Naive thymus-derived CD8-positive, alpha-beta T cell (primary cell): Measurements from ENCODE around the gene PLCG1. TPM values are rescaled to one million over a fixed set of nuclear protein-coding genes. Genes with fewer than 3 reads are reported as not detected.

ENCODE experiments used
- ATAC-seq, 2 donors: fragments of 150-1000 bp; cut with Tn5 transposase in 1 of 2; sonication (Bioruptor Pico), chemical (Tn5 transposase) in 1 of 2; 1 replicate in 1 of 2; 2 replicates in 1 of 2; pipeline ENCODE4 v1.10.0; 2021; ENCODE audit warnings: mild to moderate bottlenecking in 2 of 2, moderate library complexity in 2 of 2
- POLR2A ChIA-PET: fragments of 350-600 bp; sonication (Branson Sonifier 250); formaldehyde crosslinking; loops from one replicate; lab custom pipeline; 2021; ENCODE audit warnings: antibody characterized with exemption; lab: Charles Lee
- DNase-seq, 10 donors: peaks; one replicate each; pipeline versions ENCODE4 v3.0.0 to v3.0.0-alpha.2; 2020 to 2022
- H3K27ac Mint-ChIP-seq, 10 donors: one replicate each; pipeline ENCODE4 v1.8.0; 2020 to 2022; ENCODE audit warnings: mild to moderate bottlenecking in 10 of 10, mixed read lengths in 10 of 10, moderate library complexity in 4 of 10, inconsistent platforms in 1 of 10
- H3K27me3 Mint-ChIP-seq, 5 donors: one replicate each; pipeline ENCODE4 v1.8.0; 2021 to 2022; ENCODE audit warnings: mixed read lengths in 5 of 5
- H3K36me3 Mint-ChIP-seq, 3 donors: one replicate each; pipeline ENCODE4 v1.8.0; 2020 to 2022; ENCODE audit warnings: mixed read lengths in 3 of 3, mild to moderate bottlenecking in 2 of 3, inconsistent platforms in 1 of 3
- H3K4me1 Mint-ChIP-seq, 4 donors: one replicate each; pipeline ENCODE4 v1.8.0; 2021 to 2022; ENCODE audit warnings: mixed read lengths in 4 of 4
- H3K4me3 Mint-ChIP-seq, 10 donors: one replicate each; pipeline ENCODE4 v1.8.0; 2020 to 2022; ENCODE audit warnings: mild to moderate bottlenecking in 10 of 10, mixed read lengths in 10 of 10, moderate library complexity in 6 of 10, inconsistent platforms in 1 of 10
- H3K9me3 Mint-ChIP-seq, 9 donors: one replicate each; pipeline ENCODE4 v1.8.0; 2020 to 2022; ENCODE audit warnings: mixed read lengths in 9 of 9, mild to moderate bottlenecking in 3 of 9, inconsistent platforms in 1 of 9, moderate library complexity in 1 of 9
- polyA plus RNA-seq, 3 donors: library from polyadenylated mRNA; unstranded; fragments of 300-500 nt; fragmentation: Illumina TruSeq; gene quantifications; one replicate each; pipeline ENCODE4 v1.2.3, GENCODE V29; 2021
- total RNA-seq, 8 experiments: library from RNA in 2 of 8; stranded (reverse) in 2 of 8; gene quantifications; one replicate each; pipeline ENCODE4 v1.2.3 and lab custom pipeline; 2021 to 2026

PLCG1 gene
- total and polyA plus RNA-seq, 5 experiments from 2014 or later = 37.4 to 393 (median 92.5) TPM

DNA sequence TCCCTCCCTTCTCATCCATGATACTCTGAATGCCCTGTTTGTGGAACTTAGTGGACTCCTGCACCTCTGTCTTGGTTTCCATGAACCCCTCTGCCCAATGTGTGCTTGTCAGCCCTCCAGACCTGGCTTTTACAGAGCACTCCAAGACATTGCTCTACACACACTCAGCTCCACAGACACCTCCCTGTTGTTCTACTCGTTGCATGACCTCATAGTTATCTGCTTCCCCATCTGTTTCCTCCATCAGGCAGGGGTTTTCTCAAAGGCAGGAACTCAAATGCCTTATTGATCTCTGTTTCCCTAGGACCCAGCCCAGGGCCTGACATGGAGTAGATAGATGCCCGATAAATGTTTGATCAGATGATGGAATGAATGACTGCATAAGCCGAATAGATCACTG, 13.3 kb downstream of the PLCG1 start:
- DNase-seq (no peak), ATAC-seq (peak; percentile 57 to 62)
- Mint-ChIP-seq H3K4me3 (peak overlapping the region; percentile 40 to 90 (median 76)), H3K4me1 (peaks cover 60 to 99% (median 97%) of the 10 kb centered on the region in 4 donors), H3K27ac (peak overlapping the region; percentile 89 to 99 (median 95)), H3K36me3 (peaks cover 0 to 30% (median 0%) of the 10 kb centered on the region in 3 donors), H3K9me3 (no peaks in the 10 kb centered on the region), H3K27me3 (no peaks in the 10 kb centered on the region)
- POLR2A ChIA-PET = interaction anchor here (1.1 to 22.6 kb wide), 2 partner anchors 10 to 11 kb away, joined by 3 to 734 read pairs; partner anchors contain the start of gene PLCG1

DNA sequence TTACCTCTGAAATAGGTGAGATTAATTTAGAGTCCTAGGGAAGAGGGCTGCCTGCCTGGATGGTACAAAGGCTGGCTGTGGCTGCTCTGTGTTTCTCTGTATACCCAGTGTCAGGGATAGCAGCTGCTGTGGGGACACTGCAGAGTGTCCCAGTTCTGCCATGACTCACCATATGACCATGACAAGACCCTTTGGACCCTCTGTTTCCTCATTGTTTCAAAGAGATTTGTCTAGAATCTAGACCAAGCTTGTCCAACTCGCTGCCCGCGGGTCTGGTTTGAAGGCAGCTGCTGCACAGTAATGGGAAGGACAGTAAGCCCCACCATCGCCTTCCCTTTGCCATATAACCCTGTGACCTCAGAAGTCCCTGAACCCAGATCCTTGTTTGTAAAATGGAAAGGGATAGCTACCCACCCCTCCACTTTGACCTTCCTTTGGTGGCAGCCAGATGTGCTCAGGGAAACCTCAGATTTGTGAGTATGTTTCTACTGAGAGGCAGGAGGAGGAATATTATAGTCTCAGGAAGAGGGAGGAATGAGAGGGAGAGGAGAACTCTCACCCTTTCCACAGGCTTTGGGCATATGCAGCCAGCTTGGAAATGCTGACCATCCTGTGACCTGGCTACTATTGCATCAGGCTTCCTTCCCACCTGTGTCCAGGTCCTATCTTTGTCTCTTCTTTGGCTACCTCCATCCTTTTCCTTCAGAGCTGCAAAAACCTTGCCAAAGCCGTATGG, 14.0 kb downstream of the PLCG1 start:
- peaks cover 0 to 30% (median 0%) of the 10 kb centered on the region in 3 donors for H3K36me3 Mint-ChIP-seq
- H3K27ac Mint-ChIP-seq = peak overlapping the region; percentile 89 to 99 (median 95)
- H3K27me3 Mint-ChIP-seq = no peaks in the 10 kb centered on the region
- H3K9me3 Mint-ChIP-seq = no peaks in the 10 kb centered on the region
- peaks cover 58 to 99% (median 97%) of the 10 kb centered on the region in 4 donors for H3K4me1 Mint-ChIP-seq
- DNase-seq (no peak), ATAC-seq (no peak)
- POLR2A ChIA-PET = interaction anchor here (1.1 to 22.6 kb wide), 3 partner anchors 9 to 11 kb away, joined by 3 to 734 read pairs (median 3); partner anchors contain the start of gene PLCG1
- peak overlapping the region in 9 of 10 donors; percentile 29 to 90 (median 80) for H3K4me3 Mint-ChIP-seq

DNA sequence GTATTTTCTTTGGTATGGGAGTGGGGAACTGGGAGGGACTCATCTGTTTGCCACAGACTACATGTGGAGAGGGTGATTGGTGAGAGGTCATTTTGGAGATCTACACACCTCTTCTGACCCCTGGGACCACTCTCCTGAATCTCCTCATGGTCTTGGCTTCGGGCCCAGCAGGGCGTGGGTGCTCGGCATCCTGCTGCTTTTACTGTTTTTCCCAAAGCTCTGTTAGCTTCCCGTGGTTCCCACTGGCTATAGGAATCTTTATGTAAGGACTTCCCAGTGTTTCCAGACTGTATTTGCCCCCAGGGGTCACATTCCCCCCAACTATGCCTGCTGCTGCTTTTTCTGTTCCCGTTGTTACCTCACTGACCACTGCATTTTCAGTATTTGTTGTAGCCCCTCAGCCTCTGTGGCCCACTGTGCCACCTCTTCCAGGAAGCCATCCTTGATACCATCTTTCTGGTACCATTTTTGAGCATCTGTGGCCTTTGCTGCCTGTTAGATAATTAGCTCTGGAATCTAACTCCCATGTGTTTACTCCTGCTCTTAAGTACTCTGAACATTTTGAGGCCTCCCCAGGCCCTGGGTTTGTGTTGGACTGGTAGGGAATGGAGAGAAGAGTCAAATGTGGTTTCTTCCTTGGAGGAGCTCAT, 14.9 kb downstream of the PLCG1 start:
- Mint-ChIP-seq H3K4me3 (peak overlapping the region; percentile 63 to 90 (median 80)), H3K27me3 (peaks cover 0 to 3% (median 0%) of the 10 kb centered on the region in 5 donors), H3K27ac (peak overlapping the region; percentile 89 to 99 (median 95)), H3K36me3 (peaks cover 0 to 25% (median 0%) of the 10 kb centered on the region in 3 donors), H3K9me3 (no peaks in the 10 kb centered on the region), H3K4me1 (peaks cover 59 to 99% (median 97%) of the 10 kb centered on the region in 4 donors)
- ATAC-seq (no peak), DNase-seq (no peak)
- POLR2A ChIA-PET = interaction anchor here (1.1 to 22.6 kb wide), 3 partner anchors 8 to 18 kb away, joined by 3 to 734 read pairs (median 83); partner anchors contain the start of gene PLCG1

- ATAC-seq (no peak), DNase-seq (no peak)
- Mint-ChIP-seq H3K27ac (peak overlapping the region; percentile 86 to 99 (median 94)), H3K9me3 (no peaks in the 10 kb centered on the region), H3K4me3 (peak overlapping the region in 9 of 10 donors; percentile 40 to 91 (median 81)), H3K36me3 (peaks cover 0 to 21% (median 2%) of the 10 kb centered on the region in 3 donors), H3K4me1 (peaks cover 62 to 99% (median 97%) of the 10 kb centered on the region in 4 donors), H3K27me3 (peaks cover 0 to 3% (median 0%) of the 10 kb centered on the region in 5 donors)
- POLR2A ChIA-PET = interaction anchor here (1.4 to 22.6 kb wide), 3 partner anchors 14 to 78 kb away, joined by 3 to 734 read pairs (median 83); partner anchors contain the start of gene PLCG1
Observed at GRCh38 chr20:41154436-41155176, 17.3 kb downstream of the PLCG1 start.

DNA sequence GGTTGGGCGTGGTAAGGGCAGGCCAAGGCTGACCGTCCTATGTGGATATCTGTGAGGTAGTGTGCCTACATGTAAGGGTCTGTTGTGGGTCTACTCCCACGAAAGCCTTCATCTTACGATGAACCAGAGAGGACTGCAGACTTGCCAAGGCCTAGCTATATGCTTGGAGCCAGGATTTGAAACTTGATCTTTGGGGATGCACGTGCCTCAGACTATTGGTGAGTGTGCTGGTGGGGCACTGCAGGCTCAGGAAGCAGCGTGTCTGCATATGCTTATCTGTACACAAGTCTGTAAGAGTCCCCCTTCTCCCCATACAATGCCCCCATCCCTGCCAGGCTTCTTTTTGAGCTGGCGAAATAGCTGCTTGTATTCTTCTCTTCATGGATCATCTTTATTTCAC, 17.9 kb downstream of the PLCG1 start:
- peaks cover 2 to 24% (median 4%) of the 10 kb centered on the region in 3 donors for H3K36me3 Mint-ChIP-seq
- no peak for ATAC-seq
- DNase-seq = no peak
- H3K4me3 Mint-ChIP-seq = peak overlapping the region in 9 of 10 donors; percentile 40 to 91 (median 80)
- POLR2A ChIA-PET = interaction anchor here (1.4 to 22.6 kb wide), 3 partner anchors 15 to 77 kb away, joined by 3 to 734 read pairs (median 83); partner anchors contain the start of gene PLCG1
- peaks cover 67 to 100% (median 99%) of the 10 kb centered on the region in 4 donors for H3K4me1 Mint-ChIP-seq
- no peaks in the 10 kb centered on the region for H3K9me3 Mint-ChIP-seq
- peak overlapping the region; percentile 86 to 99 (median 94) for H3K27ac Mint-ChIP-seq
- H3K27me3 Mint-ChIP-seq = peaks cover 0 to 3% (median 0%) of the 10 kb centered on the region in 5 donors

DNA sequence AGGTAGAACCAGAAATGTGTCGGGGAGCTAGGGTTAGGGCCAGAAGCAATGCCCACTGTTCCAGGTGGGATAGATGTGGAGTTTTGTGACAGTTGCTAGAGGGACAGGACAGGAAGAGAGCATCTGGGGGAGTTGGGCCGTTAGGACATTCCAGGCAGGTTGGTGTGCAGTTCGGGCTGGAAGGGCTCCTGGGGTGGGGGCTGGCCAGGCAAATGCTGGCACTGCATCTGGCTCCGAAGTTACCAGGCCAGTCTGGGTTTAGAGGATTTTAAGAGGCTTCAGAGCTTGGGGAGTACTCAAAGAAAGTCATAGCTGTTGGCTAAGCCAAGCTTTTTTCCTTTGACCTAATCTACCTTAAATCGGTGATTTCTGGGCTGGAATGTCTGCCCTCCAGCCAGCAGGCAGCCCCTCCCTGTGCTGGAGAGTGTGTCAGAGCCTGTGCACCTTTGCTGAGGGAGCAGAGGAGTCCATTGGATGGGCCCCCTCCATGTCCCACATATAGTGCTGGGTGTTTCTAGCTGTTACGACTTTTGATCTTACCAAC, 20.8 kb downstream of the PLCG1 start:
- Mint-ChIP-seq H3K36me3 (peaks cover 12 to 43% (median 16%) of the 10 kb centered on the region in 3 donors), H3K4me1 (peaks cover 66 to 98% (median 97%) of the 10 kb centered on the region in 4 donors), H3K27ac (peak overlapping the region; percentile 92 to 99 (median 96)), H3K9me3 (no peaks in the 10 kb centered on the region), H3K4me3 (peak overlapping the region; percentile 62 to 93 (median 84)), H3K27me3 (peaks cover 0 to 3% (median 0%) of the 10 kb centered on the region in 5 donors)
- DNase-seq (no peak), ATAC-seq (no peak)
- POLR2A ChIA-PET = interaction anchor here (1.4 to 22.6 kb wide), 4 partner anchors 12 to 460 kb away, joined by 5 to 734 read pairs (median 46); partner anchors contain the start of genes CHD6 and PLCG1

- Mint-ChIP-seq H3K4me1 (peaks cover 66 to 98% (median 96%) of the 10 kb centered on the region in 4 donors), H3K9me3 (no peaks in the 10 kb centered on the region), H3K36me3 (peaks cover 17 to 50% (median 25%) of the 10 kb centered on the region in 3 donors), H3K4me3 (peak overlapping the region; percentile 3 to 93 (median 84)), H3K27me3 (peaks cover 0 to 3% (median 0%) of the 10 kb centered on the region in 5 donors), H3K27ac (peak overlapping the region; percentile 92 to 99 (median 96))
- ATAC-seq (no peak), DNase-seq (no peak)
- POLR2A ChIA-PET = interaction anchor here (9.5 to 22.6 kb wide), 2 partner anchors 10 to 19 kb away, joined by 83 to 734 read pairs; partner anchors contain the start of gene PLCG1
Observed at GRCh38 chr20:41159547-41159946, 22.2 kb downstream of the PLCG1 start.

- peak overlapping the region; percentile 92 to 99 (median 96) for H3K27ac Mint-ChIP-seq
- H3K4me1 Mint-ChIP-seq = peaks cover 59 to 95% (median 87%) of the 10 kb centered on the region in 4 donors
- POLR2A ChIA-PET = interaction anchor here (1.1 to 22.6 kb wide), 3 partner anchors 9 to 20 kb away, joined by 3 to 734 read pairs (median 83); partner anchors contain the start of gene PLCG1
- no peak for DNase-seq
- no peak for ATAC-seq
- H3K36me3 Mint-ChIP-seq = peaks cover 18 to 62% (median 30%) of the 10 kb centered on the region in 3 donors
- no peaks in the 10 kb centered on the region for H3K9me3 Mint-ChIP-seq
- H3K4me3 Mint-ChIP-seq = peak overlapping the region; percentile 0 to 93 (median 72)
- H3K27me3 Mint-ChIP-seq = peaks cover 0 to 3% (median 0%) of the 10 kb centered on the region in 5 donors
Observed at GRCh38 chr20:41160686-41161085, 23.3 kb downstream of the PLCG1 start.

DNA sequence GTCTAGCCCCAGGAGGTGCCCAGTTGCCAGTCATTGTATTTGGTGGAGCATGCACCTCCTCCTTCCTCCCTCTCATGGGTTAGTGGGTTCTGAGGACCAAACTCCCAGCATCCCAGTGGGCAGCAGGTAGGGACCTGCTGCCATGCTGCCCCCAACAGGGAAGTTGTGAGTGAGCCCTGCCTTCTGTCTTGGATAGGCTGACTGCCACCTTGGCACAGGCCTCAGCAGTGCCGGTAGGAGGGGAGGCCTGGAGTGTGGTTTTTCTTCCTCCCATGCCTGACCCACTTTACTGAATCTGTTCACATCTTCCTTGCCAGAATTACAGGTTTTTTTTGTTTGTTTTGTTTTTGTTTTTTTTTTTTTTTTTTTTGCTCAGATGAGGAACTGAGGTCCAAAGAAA, 24.5 kb downstream of the PLCG1 start:
- H3K27ac Mint-ChIP-seq = peak overlapping the region; percentile 93 to 99 (median 95)
- H3K27me3 Mint-ChIP-seq = peaks cover 0 to 2% (median 0%) of the 10 kb centered on the region in 5 donors
- H3K9me3 Mint-ChIP-seq = no peaks in the 10 kb centered on the region
- H3K36me3 Mint-ChIP-seq = peaks cover 18 to 73% (median 36%) of the 10 kb centered on the region in 3 donors
- peaks cover 56 to 94% (median 84%) of the 10 kb centered on the region in 4 donors for H3K4me1 Mint-ChIP-seq
- POLR2A ChIA-PET = interaction anchor here (1.0 to 22.6 kb wide), 4 partner anchors 8 to 22 kb away, joined by 3 to 734 read pairs (median 43); partner anchors contain the start of gene PLCG1
- ATAC-seq = peak in 1 of 2 donors; percentile 15
- peak in 1 of 10 donors; percentile 26 for DNase-seq
- peak overlapping the region; percentile 31 to 84 (median 75) for H3K4me3 Mint-ChIP-seq

- peak; percentile 15 to 29 for ATAC-seq
- POLR2A ChIA-PET = interaction anchor here (1.0 to 22.6 kb wide), 3 partner anchors 8 to 22 kb away, joined by 3 to 734 read pairs (median 3); partner anchors contain the start of gene PLCG1
- no peaks in the 10 kb centered on the region for H3K9me3 Mint-ChIP-seq
- peaks cover 18 to 78% (median 41%) of the 10 kb centered on the region in 3 donors for H3K36me3 Mint-ChIP-seq
- no peaks in the 10 kb centered on the region for H3K27me3 Mint-ChIP-seq
- H3K4me1 Mint-ChIP-seq = peaks cover 55 to 94% (median 84%) of the 10 kb centered on the region in 4 donors
- H3K27ac Mint-ChIP-seq = peak overlapping the region; percentile 93 to 99 (median 95)
- H3K4me3 Mint-ChIP-seq = peak overlapping the region in 9 of 10 donors; percentile 31 to 84 (median 77)
- DNase-seq = no peak
Observed at GRCh38 chr20:41162396-41162795, 25.1 kb downstream of the PLCG1 start.

DNA sequence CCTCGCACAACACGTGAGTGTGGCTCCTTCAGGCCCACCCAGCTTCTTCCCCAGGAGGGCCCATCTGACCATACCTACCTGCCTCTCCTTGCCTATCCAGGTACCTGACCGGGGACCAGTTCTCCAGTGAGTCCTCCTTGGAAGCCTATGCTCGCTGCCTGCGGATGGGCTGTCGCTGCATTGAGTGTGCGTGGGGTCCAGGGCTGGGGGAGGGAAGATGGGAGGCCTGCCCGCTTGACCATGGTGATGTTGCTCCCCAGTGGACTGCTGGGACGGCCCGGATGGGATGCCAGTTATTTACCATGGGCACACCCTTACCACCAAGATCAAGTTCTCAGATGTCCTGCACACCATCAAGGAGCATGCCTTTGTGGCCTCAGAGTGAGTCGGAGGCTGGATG, 26.5 kb downstream of the PLCG1 start:
- peaks cover 45 to 86% (median 76%) of the 10 kb centered on the region in 4 donors for H3K4me1 Mint-ChIP-seq
- H3K27ac Mint-ChIP-seq = peak overlapping the region; percentile 77 to 99 (median 94)
- H3K4me3 Mint-ChIP-seq = peak overlapping the region in 6 of 10 donors; percentile 18 to 83 (median 60)

More for the DNA sequence above, 26.5 kb downstream of the PLCG1 start:
- Mint-ChIP-seq H3K36me3 (peaks cover 18 to 92% (median 42%) of the 10 kb centered on the region in 3 donors), H3K9me3 (no peaks in the 10 kb centered on the region), H3K27me3 (no peaks in the 10 kb centered on the region)
- DNase-seq (no peak), ATAC-seq (no peak)
- POLR2A ChIA-PET = interaction anchor here (0.9 to 22.6 kb wide), 2 partner anchors 13 to 24 kb away, joined by 3 to 734 read pairs; partner anchors contain the start of gene PLCG1
